ENCODE results near the gene LAMB1.

LAMB1 gene

GRCh38 chr7:107939573-107940489 is 63.1 kb downstream of the LAMB1 start:
- no peak overlapping the region for H3K4me3 ChIP-seq (ENCODE audit: low read length)
- DNase-seq (ENCODE audit: low read depth): peak; percentile 90
- TF ChIP-seq, protein P1, sequence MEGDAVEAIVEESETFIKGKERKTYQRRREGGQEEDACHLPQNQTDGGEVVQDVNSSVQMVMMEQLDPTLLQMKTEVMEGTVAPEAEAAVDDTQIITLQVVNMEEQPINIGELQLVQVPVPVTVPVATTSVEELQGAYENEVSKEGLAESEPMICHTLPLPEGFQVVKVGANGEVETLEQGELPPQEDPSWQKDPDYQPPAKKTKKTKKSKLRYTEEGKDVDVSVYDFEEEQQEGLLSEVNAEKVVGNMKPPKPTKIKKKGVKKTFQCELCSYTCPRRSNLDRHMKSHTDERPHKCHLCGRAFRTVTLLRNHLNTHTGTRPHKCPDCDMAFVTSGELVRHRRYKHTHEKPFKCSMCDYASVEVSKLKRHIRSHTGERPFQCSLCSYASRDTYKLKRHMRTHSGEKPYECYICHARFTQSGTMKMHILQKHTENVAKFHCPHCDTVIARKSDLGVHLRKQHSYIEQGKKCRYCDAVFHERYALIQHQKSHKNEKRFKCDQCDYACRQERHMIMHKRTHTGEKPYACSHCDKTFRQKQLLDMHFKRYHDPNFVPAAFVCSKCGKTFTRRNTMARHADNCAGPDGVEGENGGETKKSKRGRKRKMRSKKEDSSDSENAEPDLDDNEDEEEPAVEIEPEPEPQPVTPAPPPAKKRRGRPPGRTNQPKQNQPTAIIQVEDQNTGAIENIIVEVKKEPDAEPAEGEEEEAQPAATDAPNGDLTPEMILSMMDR (conservative IDR thresholded peaks at IDR 0.05; ENCODE audit: low read length): no peak

DNA sequence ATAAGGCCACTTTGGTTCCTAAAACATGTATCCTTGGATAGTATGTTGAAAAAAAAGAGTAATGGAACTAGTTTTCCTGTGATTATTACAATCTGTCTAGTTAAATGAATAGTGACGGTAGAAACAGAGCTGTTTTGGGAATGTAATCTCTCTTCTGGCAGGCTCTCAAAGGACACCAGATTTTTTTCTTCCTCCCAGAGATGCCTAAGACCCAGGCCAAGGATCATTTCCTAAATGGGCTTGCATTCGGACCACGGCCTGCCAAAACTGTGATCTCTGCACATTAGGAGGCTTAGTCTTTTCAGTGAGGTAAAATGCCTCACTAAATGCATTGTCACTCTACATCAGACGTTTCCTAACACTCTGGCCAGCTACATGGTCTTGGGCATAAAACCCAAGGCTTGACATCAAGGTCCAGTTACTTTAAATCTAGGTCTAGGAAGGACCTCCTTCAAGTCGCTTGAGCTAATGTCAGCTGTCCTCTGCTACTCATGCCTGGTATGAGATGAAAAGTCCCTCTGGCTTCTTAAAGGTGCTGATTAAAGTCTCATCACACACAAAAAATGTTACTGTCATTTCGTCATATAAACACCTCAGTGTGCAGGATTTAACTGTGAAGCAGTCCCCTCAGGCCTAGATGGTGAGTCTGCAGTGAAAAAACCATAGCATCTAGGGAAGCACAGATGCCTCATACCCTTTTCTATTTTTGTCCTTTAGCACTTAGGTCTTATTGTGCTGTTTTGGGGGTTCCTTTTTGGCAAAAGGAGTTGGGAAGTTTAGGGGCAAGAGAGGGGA is 64.3 kb downstream of the LAMB1 start:
- DNase-seq (ENCODE audit: low read depth): peak; percentile 43
- TF ChIP-seq, protein P1 (conservative IDR thresholded peaks at IDR 0.05; ENCODE audit: low read length): no peak
- no peak overlapping the region for H3K4me3 ChIP-seq (ENCODE audit: low read length)

- DNase-seq (ENCODE audit: low read depth): peak; percentile 20
- no peak overlapping the region for H3K4me3 ChIP-seq (ENCODE audit: low read length)
- TF ChIP-seq, protein P1 (conservative IDR thresholded peaks at IDR 0.05; ENCODE audit: low read length): no peak
These were observed 65.4 kb downstream of the LAMB1 start for GRCh38 chr7:107937531-107937930.

- DNase-seq (ENCODE audit: low read depth): no peak
- TF ChIP-seq, protein P1 (conservative IDR thresholded peaks at IDR 0.05; ENCODE audit: low read length): no peak
These were observed 66.6 kb downstream of the LAMB1 start for GRCh38 chr7:107936312-107936711.

DNA sequence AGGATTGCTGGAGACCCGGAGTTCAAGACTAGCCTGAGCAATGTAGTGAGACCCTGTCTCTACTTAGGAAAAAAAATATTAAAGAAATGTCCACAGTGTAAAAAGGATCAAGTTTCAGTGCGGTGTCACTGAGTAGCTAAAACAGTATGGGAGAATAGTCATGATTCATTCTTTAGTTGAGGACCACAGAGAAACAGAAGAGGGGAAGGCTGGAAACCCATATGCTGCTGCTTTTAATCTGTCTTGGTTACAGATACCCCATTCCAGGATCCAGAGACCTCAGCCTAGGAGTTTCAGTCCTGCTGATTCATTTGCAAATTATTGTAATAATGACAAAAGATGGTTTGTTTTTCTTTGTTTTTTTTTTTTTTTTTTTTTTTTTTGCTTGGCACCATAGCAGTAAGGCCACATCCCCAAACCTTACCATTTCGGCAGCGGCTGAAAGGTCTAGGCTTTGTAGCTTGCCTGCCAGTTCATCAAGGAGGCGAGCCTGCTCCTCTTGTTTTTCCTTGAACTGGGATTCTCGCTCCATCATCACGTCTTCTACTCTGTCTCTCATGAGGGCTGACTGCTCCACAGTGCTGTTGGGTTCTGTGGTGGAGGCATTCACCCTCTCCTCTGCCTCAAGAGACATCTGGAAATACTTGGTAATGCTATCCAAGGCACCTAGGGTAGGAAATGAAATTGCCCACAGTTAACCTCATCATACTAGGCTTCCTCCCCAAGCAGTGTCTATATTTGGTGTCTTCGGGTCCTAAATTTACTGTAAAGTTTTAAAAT is 67.8 kb downstream of the LAMB1 start:
- DNase-seq (ENCODE audit: low read depth): peak; percentile 84
- H3K4me3 ChIP-seq (ENCODE audit: low read length): no peak overlapping the region
- TF ChIP-seq, protein P1 (conservative IDR thresholded peaks at IDR 0.05; ENCODE audit: low read length): no peak

More at GRCh38 chr7:107936312-107936711, 66.6 kb downstream of the LAMB1 start:
- no peak overlapping the region for H3K4me3 ChIP-seq (ENCODE audit: low read length)

DNA sequence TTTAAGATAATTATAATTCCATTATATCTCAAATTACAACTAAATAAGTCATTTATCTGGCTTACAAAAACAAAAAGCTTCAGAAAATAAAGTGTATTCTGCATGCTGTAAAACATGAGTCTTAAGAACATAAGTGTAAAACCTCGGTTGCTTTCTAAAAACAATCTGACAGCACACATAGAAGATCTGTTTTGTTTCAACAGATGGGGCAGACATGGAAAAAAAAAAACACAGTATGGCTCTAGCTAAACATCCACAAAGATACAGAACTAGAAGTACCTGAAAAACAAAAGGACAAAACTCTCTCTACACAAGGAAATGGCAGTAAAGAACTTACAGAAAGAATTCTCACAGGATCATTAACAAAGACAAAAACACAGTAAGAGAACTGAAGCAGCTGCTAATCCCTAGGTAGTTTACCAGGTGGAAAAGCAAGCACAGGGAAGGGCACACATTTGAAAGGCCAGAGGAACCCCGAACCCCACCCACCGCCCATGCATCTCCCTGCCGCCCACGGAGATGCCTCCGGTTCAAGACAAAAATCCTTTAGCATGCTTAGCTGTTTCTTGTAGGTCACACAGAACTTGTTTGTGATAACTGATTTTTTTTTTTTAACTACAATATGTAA is 69.5 kb downstream of the LAMB1 start:
- H3K4me3 ChIP-seq (ENCODE audit: low read length): no peak overlapping the region
- TF ChIP-seq, protein P1 (conservative IDR thresholded peaks at IDR 0.05; ENCODE audit: low read length): no peak
- DNase-seq (ENCODE audit: low read depth): no peak

Measured in AG10803 (cell line).